IMR-90 (cell line): ENCODE measurements around the gene CD320.
"Not testable (repeated sequence)": the region's sequence is repeated elsewhere in the genome, so short reads cannot be mapped to it uniquely, and the experiment has no call there.

Source experiments
- CHD1 ChIP-seq: IDR thresholded peaks from 2 replicates; pipeline ENCODE4 v1.6.1; 2012; ENCODE audit warnings: low read depth, low read length, improper control_type of control experiment
- CTCF ChIP-seq: conservative IDR thresholded peaks from 2 replicates; pipeline ENCODE4 v1.5.1; 2012; ENCODE audit warnings: mild to moderate bottlenecking, low read depth, low read length, improper control_type of control experiment
- MXI1 ChIP-seq: IDR thresholded peaks from 2 replicates; pipeline ENCODE4 v1.6.1; 2012; ENCODE audit warnings: low read depth, mild to moderate bottlenecking, low read length, moderate library complexity, borderline replicate concordance
- POLR2A ChIP-seq: IDR thresholded peaks from 2 replicates; pipeline ENCODE4 v1.6.1; 2012; ENCODE audit warnings: mild to moderate bottlenecking, low read depth, low read length

- TF ChIP-seq CHD1, CTCF, POLR2A, MXI1: not testable (repeated sequence)
Observed at GRCh38 chr19:8341504-8341903, 33.3 kb upstream of the CD320 start.
